Measurements from ENCODE around the gene PLEKHA4. TPM values are rescaled to one million over a fixed set of nuclear protein-coding genes. Genes with fewer than 3 reads are reported as not detected.
"Not testable (repeated sequence)": the region's sequence is repeated elsewhere in the genome, so short reads cannot be mapped to it uniquely, and the experiment has no call there.

The PLEKHA4 gene
- total RNA-seq, 2 donors from 2014 or later = 5.6 to 6.6 TPM

DNA sequence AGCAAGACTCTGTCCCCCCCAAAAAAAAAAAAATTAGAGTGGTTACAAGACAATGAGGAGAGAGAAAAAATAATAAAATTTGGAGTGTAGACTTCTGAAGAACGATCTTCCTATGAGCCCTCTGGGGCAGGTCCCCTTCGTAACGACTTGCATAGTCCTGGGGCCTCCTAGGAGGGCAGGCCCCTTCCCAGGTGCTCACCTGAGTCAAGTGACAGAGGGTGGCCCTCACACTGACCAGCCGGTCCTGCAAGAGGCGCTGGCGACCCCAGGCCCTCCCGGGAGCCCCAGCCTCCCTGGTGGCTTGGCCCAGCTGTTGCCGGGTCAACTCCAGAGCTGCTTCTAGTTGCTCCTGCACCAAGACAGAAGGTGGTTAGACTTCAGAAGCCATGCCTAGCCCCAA, 14.9 kb downstream of the PLEKHA4 start:
- H3K27me3 ChIP-seq = no peaks in the 10 kb centered on the region
- H3K4me3 ChIP-seq = no peak overlapping the region
- TF ChIP-seq, protein P1, sequence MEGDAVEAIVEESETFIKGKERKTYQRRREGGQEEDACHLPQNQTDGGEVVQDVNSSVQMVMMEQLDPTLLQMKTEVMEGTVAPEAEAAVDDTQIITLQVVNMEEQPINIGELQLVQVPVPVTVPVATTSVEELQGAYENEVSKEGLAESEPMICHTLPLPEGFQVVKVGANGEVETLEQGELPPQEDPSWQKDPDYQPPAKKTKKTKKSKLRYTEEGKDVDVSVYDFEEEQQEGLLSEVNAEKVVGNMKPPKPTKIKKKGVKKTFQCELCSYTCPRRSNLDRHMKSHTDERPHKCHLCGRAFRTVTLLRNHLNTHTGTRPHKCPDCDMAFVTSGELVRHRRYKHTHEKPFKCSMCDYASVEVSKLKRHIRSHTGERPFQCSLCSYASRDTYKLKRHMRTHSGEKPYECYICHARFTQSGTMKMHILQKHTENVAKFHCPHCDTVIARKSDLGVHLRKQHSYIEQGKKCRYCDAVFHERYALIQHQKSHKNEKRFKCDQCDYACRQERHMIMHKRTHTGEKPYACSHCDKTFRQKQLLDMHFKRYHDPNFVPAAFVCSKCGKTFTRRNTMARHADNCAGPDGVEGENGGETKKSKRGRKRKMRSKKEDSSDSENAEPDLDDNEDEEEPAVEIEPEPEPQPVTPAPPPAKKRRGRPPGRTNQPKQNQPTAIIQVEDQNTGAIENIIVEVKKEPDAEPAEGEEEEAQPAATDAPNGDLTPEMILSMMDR (IDR thresholded peaks at IDR 0.05) = no peak
- no peaks in the 10 kb centered on the region for H3K36me3 ChIP-seq
- H3K9ac ChIP-seq (ENCODE audit: low read depth in 2 of 2, low read length in 2 of 2) = no peak overlapping the region
- no peaks in the 10 kb centered on the region for H3K4me1 ChIP-seq
- no peaks in the 10 kb centered on the region for H3K9me3 ChIP-seq
- no peak overlapping the region for H3K27ac ChIP-seq
- intact Hi-C loops (cut with DNase I) = no loop called here
- no peak for DNase-seq

DNA sequence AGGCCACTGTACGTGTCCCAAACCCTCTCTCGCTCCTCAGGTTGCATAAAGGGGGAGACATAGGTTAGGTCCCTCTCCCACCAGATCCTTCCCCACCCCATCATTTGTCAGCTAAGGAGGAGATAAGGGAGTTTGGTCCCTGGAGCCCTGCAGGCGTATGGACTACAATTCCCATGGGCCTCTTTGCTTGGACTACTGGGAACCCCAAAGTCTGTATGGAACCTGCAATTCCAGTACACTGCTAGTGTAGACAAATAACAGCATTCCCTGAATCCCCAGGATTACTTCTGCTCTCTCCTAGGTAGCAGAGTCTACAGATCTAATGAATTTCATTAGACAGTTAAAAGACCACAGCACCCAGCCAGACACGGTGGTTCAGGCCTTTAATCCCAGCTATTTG, 16.1 kb downstream of the PLEKHA4 start:
- H3K27ac ChIP-seq = no peak overlapping the region
- intact Hi-C loops (cut with DNase I) = no loop called here
- no peak for DNase-seq
- H3K4me3 ChIP-seq = no peak overlapping the region
- H3K9ac ChIP-seq (ENCODE audit: low read depth in 2 of 2, low read length in 2 of 2) = no peak overlapping the region
- no peaks in the 10 kb centered on the region for H3K4me1 ChIP-seq
- no peaks in the 10 kb centered on the region for H3K9me3 ChIP-seq
- H3K36me3 ChIP-seq = no peaks in the 10 kb centered on the region
- TF ChIP-seq, protein P1 (IDR thresholded peaks at IDR 0.05) = no peak
- H3K27me3 ChIP-seq = no peaks in the 10 kb centered on the region

DNA sequence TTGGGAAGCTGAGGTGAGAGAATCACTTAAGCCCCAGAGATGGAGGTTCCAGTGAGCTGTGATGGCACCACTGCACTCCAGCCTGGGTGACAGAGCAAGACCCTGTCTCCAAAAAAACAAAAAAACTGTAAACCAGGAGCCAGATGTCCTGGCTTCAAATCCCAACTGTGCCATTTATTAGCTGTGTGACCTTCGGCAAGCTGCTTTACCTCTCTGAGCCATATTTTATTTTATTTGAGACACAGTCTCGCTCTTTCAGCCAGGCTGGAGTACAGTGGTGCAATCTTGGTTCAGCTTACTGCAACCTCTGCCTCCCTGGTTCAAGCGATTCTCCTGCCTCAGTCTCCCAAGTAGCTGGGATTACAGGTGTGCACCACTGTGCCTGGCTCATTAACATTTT, 21.8 kb downstream of the PLEKHA4 start:
- H3K4me1 ChIP-seq; intact Hi-C loops (cut with DNase I): not testable (repeated sequence)

DNA sequence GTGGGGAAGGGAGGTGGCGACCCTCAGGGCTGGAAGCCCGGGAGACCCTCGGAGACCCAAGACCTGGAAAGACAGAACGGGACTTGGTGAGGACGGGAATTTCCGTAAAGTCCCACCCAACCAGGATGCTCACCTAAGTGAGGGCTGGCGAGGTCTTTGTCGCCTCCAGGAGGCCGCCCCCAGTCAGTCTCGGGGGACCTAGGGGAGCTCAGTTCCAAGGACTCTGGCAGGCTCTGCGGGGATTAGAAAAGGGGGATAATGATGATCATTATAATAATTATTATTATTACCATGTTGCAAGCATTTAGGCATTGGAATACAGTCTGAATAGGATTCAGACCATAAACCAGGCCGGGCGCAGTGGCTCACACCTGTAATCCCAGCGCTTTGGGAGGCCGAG, 23.0 kb downstream of the PLEKHA4 start:
- Histone ChIP-seq H3K4me3 (no peak overlapping the region), H3K9ac (ENCODE audit: low read depth in 2 of 2, low read length in 2 of 2) (no peak overlapping the region), H3K27me3 (no peaks in the 10 kb centered on the region), H3K36me3 (no peaks in the 10 kb centered on the region), H3K27ac (no peak overlapping the region), H3K9me3 (no peaks in the 10 kb centered on the region), H3K4me1 (no peaks in the 10 kb centered on the region)
- TF ChIP-seq, protein P1 (IDR thresholded peaks at IDR 0.05) = no peak
- intact Hi-C loops (cut with DNase I) = no loop called here
- DNase-seq = no peak

More for the DNA sequence above, 21.8 kb downstream of the PLEKHA4 start:
- H3K27ac ChIP-seq; DNase-seq; H3K27me3 ChIP-seq; H3K4me3 ChIP-seq; H3K9me3 ChIP-seq; H3K9ac ChIP-seq (ENCODE audit: low read depth in 2 of 2, low read length in 2 of 2); H3K36me3 ChIP-seq: not testable (repeated sequence)

DNA sequence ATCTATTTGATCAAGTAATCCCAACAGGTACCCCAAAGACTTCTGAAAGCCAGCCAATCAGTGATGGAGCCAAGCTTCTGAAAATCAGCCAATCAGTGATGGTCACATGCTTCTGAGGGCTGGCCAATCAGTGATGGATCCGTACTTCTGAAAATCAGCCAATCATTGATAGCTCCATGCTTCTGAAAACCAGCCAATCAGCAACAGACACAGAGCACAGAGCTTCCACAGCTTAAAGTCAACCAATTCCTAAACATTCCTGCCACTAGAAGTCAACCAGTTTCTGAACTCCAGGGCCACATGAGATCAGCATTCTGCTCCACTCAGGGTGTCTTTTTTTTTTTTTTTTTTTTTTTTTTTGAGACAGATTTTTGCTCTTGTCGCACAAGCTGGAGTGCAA, 23.9 kb downstream of the PLEKHA4 start:
- DNase-seq = no peak
- no peak overlapping the region for H3K27ac ChIP-seq
- no peaks in the 10 kb centered on the region for H3K4me1 ChIP-seq
- intact Hi-C loops (cut with DNase I) = loop anchor here (5.0 kb wide), 1 partner anchor 197 kb away; the partner anchor contains the start of gene CA11
- H3K9ac ChIP-seq (ENCODE audit: low read depth in 2 of 2, low read length in 2 of 2) = no peak overlapping the region
- no peaks in the 10 kb centered on the region for H3K9me3 ChIP-seq
- TF ChIP-seq, protein P1 (IDR thresholded peaks at IDR 0.05) = no peak
- H3K4me3 ChIP-seq = no peak overlapping the region
- no peaks in the 10 kb centered on the region for H3K27me3 ChIP-seq
- no peaks in the 10 kb centered on the region for H3K36me3 ChIP-seq

DNA sequence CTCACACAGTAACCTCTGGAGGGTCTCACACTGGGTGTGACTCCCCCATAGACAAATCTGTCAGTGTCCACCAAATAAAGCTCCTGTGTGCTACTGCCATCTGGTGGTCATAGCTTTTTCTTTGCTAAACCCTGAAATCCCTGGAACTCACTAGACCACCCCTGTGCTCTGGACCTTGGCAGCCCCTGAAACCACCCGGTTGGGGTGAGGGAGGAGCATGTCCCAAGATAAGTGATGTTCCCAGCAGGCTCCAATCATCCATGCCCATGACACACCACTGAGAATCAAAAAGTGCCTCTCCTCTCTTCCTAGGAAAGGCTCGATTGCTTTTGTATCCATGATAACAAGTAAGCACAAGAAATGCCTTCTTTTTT, 25.6 kb downstream of the PLEKHA4 start:
- no peak overlapping the region for H3K9ac ChIP-seq (ENCODE audit: low read depth in 2 of 2, low read length in 2 of 2)
- H3K4me3 ChIP-seq = no peak overlapping the region
- H3K27ac ChIP-seq = no peak overlapping the region
- peak; percentile 55 for DNase-seq
- no peaks in the 10 kb centered on the region for H3K27me3 ChIP-seq
- TF ChIP-seq, protein P1 (IDR thresholded peaks at IDR 0.05) = peak; percentile 66
- intact Hi-C loops (cut with DNase I) = loop anchor here (2.0 to 5.0 kb wide), 3 partner anchors 54 to 195 kb away; partner anchors contain the start of gene CA11
- no peaks in the 10 kb centered on the region for H3K36me3 ChIP-seq
- H3K4me1 ChIP-seq = no peaks in the 10 kb centered on the region
- H3K9me3 ChIP-seq = no peaks in the 10 kb centered on the region
